ENCODE measurements around the gene STK32C. TPM values are rescaled to one million over a fixed set of nuclear protein-coding genes. Genes with fewer than 3 reads are reported as not detected.

STK32C gene
- total RNA-seq, 4 donors from 2014 or later = 5.0 to 8.9 (median 8.1) TPM

GRCh38 chr10:132174237-132174636 is 133.5 kb downstream of the STK32C start:
- ATAC-seq (ENCODE audit: low FRiP score) (no peak), DNase-seq (ENCODE audit: low spot score) (no peak)
- no peak for TF ChIP-seq CTCF (IDR thresholded peaks at IDR 0.05)

- ATAC-seq (ENCODE audit: low FRiP score) (no peak), DNase-seq (ENCODE audit: low spot score) (no peak)
- TF ChIP-seq CTCF (IDR thresholded peaks at IDR 0.05) = no peak
Observed at GRCh38 chr10:132173185-132173584, 134.6 kb downstream of the STK32C start.

- DNase-seq (ENCODE audit: low spot score) (no peak), ATAC-seq (ENCODE audit: low FRiP score) (no peak)
- TF ChIP-seq CTCF (IDR thresholded peaks at IDR 0.05) = no peak
Observed at GRCh38 chr10:132172091-132173066, 135.4 kb downstream of the STK32C start.

- DNase-seq (ENCODE audit: low spot score) = no peak
- no peak for ATAC-seq (ENCODE audit: low FRiP score)
- TF ChIP-seq CTCF (IDR thresholded peaks at IDR 0.05) = no peak
Observed at GRCh38 chr10:132170561-132171361, 137.0 kb downstream of the STK32C start.

- TF ChIP-seq CTCF (IDR thresholded peaks at IDR 0.05) = no peak
- DNase-seq (ENCODE audit: low spot score) (no peak), ATAC-seq (ENCODE audit: low FRiP score) (no peak)
Observed at GRCh38 chr10:132169766-132170560, 137.8 kb downstream of the STK32C start.

GRCh38 chr10:132169031-132169765 is 138.6 kb downstream of the STK32C start:
- no peak for DNase-seq (ENCODE audit: low spot score)
- no peak for ATAC-seq (ENCODE audit: low FRiP score)
- TF ChIP-seq CTCF (IDR thresholded peaks at IDR 0.05) = no peak

Measured in omental fat pad (tissue), 4 donors.